HG03280 (cell line): Measurements from ENCODE around the gene FGF11.

ENCODE experiments used
- ATAC-seq: cut with Tn5 transposase; IDR thresholded peaks from one replicate; pipeline ENCODE4 v1.9.1; 2021; ENCODE audit warnings: mild to moderate bottlenecking, moderate library complexity; ENCODE audit not compliant: unreplicated experiment

Gene FGF11

GRCh38 chr17:7429722-7430121 lies 9.6 kb upstream of the FGF11 start:
- no peak for ATAC-seq

GRCh38 chr17:7431231-7431630 lies 8.1 kb upstream of the FGF11 start:
- no peak for ATAC-seq

GRCh38 chr17:7432296-7432695 lies 7.0 kb upstream of the FGF11 start:
- no peak for ATAC-seq

- ATAC-seq: peak; percentile 17
Measured at GRCh38 chr17:7435676-7436555, 3.4 kb upstream of the FGF11 start.

GRCh38 chr17:7436556-7437368 lies 2.5 kb upstream of the FGF11 start:
- ATAC-seq: no peak

GRCh38 chr17:7437369-7437863 lies 1.9 kb upstream of the FGF11 start:
- ATAC-seq: no peak

GRCh38 chr17:7437950-7438614 lies 1.2 kb upstream of the FGF11 start:
- no peak for ATAC-seq

DNA sequence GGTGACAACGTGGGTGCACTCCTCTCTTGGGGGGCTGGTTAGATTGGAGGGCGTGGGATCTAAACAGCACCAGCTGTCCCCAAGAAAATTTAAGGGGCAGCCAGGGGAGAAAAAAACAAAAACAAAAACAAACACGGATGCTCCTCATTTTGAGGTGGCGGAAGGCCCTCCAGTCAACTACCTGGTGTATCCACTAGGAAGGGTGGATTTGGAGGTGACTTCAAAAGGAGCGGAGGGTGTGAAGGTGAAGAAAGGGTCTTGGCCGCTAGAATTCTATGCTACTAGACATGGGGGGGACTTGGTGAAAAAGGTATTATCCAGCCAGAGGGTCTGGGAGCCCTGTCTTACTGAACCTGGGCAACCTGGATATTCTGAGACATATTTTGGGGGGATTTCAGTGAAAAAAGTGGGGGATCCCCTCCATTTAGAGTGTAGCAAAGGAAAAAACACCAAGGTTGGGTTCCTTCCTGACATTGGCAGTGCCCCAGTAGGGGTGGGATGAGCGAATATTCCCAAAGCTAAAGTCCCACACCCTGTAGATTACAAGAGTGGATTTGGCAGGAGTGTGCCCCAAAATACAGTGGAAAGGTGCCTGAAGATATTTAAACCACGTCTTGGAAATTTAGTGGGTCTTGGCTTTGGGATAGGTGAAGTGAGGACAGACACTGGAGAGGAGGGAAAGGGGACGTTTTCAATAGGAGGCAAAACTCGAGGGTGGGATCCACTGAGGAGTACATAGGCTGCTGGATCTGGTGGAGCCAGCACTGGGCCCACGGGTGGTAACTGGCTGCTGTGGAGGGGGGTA lies 454 bp upstream of the FGF11 start:
- no peak for ATAC-seq

DNA sequence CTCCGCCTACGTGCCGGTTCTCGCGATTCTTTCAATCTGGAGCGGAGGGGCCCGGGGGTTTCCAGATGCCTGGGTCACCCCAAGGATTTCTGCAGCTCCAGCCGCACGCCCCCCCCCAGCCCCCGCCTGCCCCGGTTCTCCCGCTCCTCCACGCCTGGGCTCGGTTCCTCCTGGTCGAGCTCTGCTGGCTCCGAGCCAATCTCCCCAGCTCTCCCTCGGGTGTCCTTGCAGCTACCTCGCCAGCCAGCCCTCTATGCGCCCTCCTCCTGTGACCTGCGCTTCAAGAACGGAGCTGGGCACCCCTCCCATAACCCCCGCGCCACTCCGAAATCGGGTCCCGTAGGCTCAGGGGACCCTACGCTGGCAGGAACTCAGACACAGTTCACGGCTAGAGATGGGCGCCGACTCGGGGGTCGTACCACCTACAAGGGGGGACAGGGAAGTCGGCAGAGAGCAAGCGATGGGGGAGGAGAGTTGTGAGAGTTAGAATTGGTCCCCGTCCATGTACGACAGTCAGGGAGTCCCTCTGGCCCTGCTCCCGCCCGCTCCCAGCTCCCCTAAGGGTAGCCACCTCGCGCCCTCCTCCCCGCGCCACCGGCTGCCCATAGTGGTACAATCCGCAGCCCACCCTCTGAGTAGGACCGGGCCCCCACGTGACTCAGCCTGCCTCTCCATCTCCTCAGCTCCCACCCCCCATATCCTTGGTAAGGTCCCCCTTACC lies 961 bp downstream of the FGF11 start:
- no peak for ATAC-seq

- no peak for ATAC-seq
Measured at GRCh38 chr17:7440834-7441195, 1.5 kb downstream of the FGF11 start.

DNA sequence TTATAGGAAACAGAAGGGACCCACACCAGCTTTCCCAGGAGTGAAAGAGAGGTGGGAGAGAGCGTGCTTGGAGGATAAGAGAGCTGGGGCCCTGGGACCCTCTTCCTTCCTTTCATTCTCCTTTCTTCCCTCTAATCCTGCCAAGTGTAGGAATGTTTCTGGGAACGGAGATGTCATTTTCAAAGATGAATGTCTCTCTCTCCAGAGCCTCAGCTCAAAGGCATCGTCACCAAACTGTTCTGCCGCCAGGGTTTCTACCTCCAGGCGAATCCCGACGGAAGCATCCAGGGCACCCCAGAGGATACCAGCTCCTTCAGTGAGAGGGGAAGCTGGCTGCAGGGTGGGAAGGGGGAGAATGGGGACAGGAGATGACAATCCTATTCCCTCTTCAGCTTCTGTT lies 2.0 kb downstream of the FGF11 start:
- ATAC-seq: no peak

DNA sequence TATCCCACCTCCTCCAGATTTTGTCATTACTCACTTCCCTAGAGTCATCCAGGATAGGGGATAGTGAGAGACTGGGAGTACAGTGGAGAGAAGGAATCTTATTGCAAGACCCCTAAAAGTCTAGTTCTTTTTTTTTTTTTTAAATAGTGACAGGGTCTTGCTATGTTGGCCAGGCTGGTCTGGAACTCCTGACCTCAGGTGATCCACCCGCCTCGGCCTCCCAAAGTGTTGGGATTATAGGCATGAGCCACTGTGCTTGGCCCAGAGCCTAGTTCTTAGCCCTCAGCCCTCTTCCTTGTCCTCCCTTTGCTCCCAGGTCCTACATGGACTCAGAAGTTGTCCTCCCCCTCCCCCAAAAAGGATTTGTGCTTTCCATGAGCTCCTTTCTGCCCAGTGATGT lies 2.8 kb downstream of the FGF11 start:
- ATAC-seq: no peak

DNA sequence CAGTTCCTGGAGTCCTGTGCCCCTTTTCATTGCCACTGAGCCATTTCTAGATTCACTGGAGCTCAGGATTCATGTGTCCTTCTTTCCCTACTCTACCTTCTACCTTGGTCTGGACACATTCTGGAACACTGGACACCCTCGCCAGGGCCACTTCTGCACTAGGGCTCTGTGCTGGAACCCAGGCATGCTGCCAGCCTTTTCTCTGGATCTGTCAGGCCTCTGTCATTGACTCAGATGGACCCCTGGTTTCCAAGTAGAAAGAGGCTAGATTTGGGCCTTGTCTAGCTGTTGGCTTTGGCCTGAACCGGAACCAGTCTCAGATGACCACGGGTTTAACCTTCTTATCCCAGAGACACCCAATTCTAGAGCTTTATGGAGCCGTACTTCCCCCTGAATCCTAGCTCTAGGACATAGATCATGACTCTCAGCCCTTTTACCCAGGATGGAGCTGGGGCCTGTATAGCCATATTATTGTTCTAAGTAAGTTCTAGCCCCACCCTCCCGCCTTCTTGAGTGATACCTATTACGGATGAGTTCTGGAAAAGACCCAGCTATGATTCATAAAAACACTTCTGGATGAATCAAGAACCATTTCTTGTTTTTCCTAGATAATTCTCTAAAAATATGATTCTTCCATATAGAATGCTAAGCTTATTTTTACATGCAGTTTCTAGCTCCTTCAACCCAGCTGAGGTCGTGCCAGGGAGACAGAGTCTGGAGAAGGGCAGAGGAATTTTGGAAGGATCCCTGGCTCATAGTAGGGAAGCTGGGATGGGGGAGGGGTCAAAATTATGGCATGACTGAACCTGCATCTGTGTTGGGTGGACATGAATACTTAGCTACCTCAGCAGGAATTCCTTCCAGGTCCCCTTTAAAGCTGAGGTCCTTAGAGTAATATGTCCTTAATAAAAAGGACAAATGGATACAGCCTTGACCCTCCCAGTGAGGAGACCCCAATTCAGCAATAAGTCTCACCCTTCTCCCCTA lies 4.5 kb downstream of the FGF11 start:
- no peak for ATAC-seq

DNA sequence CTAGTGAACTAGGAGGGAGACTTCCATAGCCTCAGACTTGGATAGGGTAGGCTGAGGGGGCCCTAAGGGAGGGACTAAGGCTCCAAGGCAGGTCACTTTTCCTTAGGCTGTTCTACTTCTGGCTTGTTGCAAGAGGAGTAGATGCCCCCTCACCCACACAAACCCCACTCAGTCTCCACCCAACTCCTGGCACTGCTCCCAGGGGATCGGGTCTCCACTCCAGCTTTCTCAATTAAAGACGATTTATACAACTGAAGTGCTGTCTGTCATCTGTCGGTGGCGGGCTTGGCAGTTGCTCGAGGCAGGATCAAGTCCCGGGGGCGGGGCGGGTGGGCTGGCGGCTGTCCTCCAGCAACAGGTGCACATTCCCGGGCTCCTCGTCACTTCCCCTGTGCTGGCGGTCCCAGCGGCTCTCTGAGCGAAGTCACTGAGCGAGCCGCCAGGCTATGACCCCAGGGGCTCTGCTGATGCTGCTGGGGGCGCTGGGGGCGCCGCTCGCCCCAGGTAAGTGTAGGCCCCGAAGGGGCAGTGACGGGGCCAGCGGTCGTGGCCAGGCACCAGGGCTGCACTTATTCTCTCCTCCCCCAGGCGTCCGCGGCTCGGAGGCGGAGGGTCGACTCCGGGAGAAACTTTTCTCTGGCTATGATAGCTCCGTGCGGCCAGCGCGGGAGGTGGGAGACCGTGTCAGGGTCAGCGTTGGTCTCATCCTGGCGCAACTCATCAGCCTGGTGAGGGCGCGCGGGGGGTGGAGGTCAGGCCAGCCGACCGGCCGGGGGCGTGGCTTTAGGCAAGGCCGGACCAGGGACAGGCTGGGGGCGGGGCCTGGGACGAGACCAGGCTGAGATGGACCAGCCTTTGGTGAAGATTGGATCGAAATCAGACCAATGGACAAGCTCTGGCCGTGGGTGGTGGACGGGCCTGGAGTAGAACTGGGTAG lies 5.6 kb downstream of the FGF11 start, which contains the start of gene CHRNB1:
Gene CHRNB1 (plus strand): TSS at position 380 of the 937 bp plus-strand sequence. CDS start 67 bp downstream, at position 447.
- ATAC-seq: no peak

DNA sequence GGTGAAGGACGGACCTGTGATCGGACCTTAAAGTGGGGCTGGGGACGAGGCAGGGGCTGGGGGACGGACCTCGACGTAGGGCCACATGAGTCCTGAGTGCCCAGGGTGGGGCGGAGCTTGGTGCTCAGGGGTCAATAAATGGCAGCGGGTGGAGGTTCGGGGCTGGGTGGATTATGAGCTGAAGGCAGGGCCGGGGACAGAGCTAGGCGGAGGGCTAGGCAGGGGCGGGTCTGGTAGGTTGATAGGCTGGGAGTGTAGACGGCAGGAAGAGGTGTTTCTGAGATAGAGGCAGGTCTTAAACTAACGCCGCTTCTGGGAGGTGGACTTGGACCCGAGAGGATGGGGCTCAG lies 6.3 kb downstream of the FGF11 start:
- ATAC-seq: no peak

GRCh38 chr17:7448461-7448860 lies 9.1 kb downstream of the FGF11 start:
- no peak for ATAC-seq

- no peak for ATAC-seq
Measured at GRCh38 chr17:7459961-7460545, 20.7 kb downstream of the FGF11 start.
